HEK293 (cell line): Measurements from ENCODE around the gene KRT222.

ENCODE experiments used
- CTCF ChIA-PET: fragments of 350-600 bp; formaldehyde crosslinking; extraction: SDS; loops from one replicate; lab custom pipeline; 2021; ENCODE audit warnings: antibody characterized with exemption; lab: Yijun Ruan, JAX
- POLR2A ChIA-PET: fragments of 300-600 bp; formaldehyde crosslinking; extraction: SDS; loops from one replicate; lab custom pipeline; 2020; ENCODE audit warnings: antibody characterized with exemption, inconsistent platforms; lab: Yijun Ruan, JAX
- H3K27ac ChIP-seq: fragments of 200-500 bp; sonication (Bioruptor generic); 2 replicates; pipeline ENCODE4 v1.5.1; 2014; ENCODE audit warnings: low read depth, low read length, control low read depth, inconsistent platforms; ENCODE audit errors: extremely low read depth
- H3K36me3 ChIP-seq, 2 experiments: fragments of 200-500 bp in 1 of 2; sonication (Bioruptor generic) in 1 of 2; 1 replicate in 1 of 2; 2 replicates in 1 of 2; pipeline ENCODE4 v1.5.1; 2014 to 2017; ENCODE audit warnings: inconsistent platforms in 2 of 2, low read length in 2 of 2; ENCODE audit not compliant: control insufficient read depth in 2 of 2, insufficient read depth in 1 of 2
- H3K4me1 ChIP-seq: fragments of 200-500 bp; sonication (Bioruptor generic); 2 replicates; pipeline ENCODE4 v1.5.1; 2014; ENCODE audit warnings: mild to moderate bottlenecking, low read length, inconsistent platforms; ENCODE audit not compliant: control insufficient read depth, insufficient read depth
- H3K4me3 ChIP-seq: 2 replicates; pipeline ENCODE4 v1.5.1; 2011; ENCODE audit warnings: low read depth, mild to moderate bottlenecking, control low read depth, low read length, moderate library complexity
- H3K9me3 ChIP-seq: fragments of 200-500 bp; sonication (Bioruptor generic); 2 replicates; pipeline ENCODE4 v1.5.1; 2014; ENCODE audit warnings: low read depth, low read length, inconsistent platforms; ENCODE audit not compliant: control insufficient read depth, insufficient read depth
- GLIS1 ChIP-seq: fragments of 450-650 bp; formaldehyde crosslinking; IDR thresholded peaks from 2 replicates; pipeline ENCODE4 v1.5.1; 2016; ENCODE audit warnings: missing biosample characterization, missing genetic modification characterization
- GLIS2 ChIP-seq: fragments of 450-650 bp; formaldehyde crosslinking; IDR thresholded peaks from 2 replicates; pipeline ENCODE4 v1.5.1; 2016; ENCODE audit warnings: missing biosample characterization, missing genetic modification characterization
- KLF16 ChIP-seq: fragments of 450-650 bp; formaldehyde crosslinking; IDR thresholded peaks from 2 replicates; pipeline ENCODE4 v1.5.1; 2017; ENCODE audit warnings: missing biosample characterization, missing genetic modification characterization
- KLF9 ChIP-seq: fragments of 450-650 bp; formaldehyde crosslinking; IDR thresholded peaks from 2 replicates; pipeline ENCODE4 v1.5.1; 2016; ENCODE audit warnings: missing biosample characterization, missing genetic modification characterization, low read depth
- SALL2 ChIP-seq: fragments of 450-650 bp; formaldehyde crosslinking; IDR thresholded peaks from 2 replicates; pipeline ENCODE4 v1.5.0; 2017; ENCODE audit warnings: missing biosample characterization, mild to moderate bottlenecking, missing genetic modification characterization, borderline replicate concordance
- SCRT1 ChIP-seq: fragments of 450-650 bp; formaldehyde crosslinking; IDR thresholded peaks from 2 replicates; pipeline ENCODE4 v1.5.1; 2016; ENCODE audit warnings: missing biosample characterization, missing genetic modification characterization, borderline replicate concordance
- SP7 ChIP-seq: fragments of 450-650 bp; formaldehyde crosslinking; IDR thresholded peaks from 2 replicates; pipeline ENCODE4 v1.5.1; 2016; ENCODE audit warnings: missing biosample characterization, missing genetic modification characterization
- TCF7L2 ChIP-seq: IDR thresholded peaks from 2 replicates; pipeline ENCODE4 v1.6.1; 2011; ENCODE audit warnings: low read depth, mild to moderate bottlenecking, inconsistent platforms, low read length, moderate library complexity, borderline replicate concordance
- ZBTB48 ChIP-seq: fragments of 450-650 bp; formaldehyde crosslinking; IDR thresholded peaks from 2 replicates; pipeline ENCODE4 v1.5.1; 2016; ENCODE audit warnings: missing biosample characterization, missing genetic modification characterization
- ZFP69B ChIP-seq: fragments of 450-650 bp; formaldehyde crosslinking; IDR thresholded peaks from 2 replicates; pipeline ENCODE4 v1.5.1; 2016; ENCODE audit warnings: missing biosample characterization, missing genetic modification characterization
- ZNF121 ChIP-seq: fragments of 450-650 bp; formaldehyde crosslinking; IDR thresholded peaks from 2 replicates; pipeline ENCODE4 v1.5.1; 2016; ENCODE audit warnings: missing biosample characterization, missing genetic modification characterization
- ZNF16 ChIP-seq: fragments of 450-650 bp; formaldehyde crosslinking; IDR thresholded peaks from 2 replicates; pipeline ENCODE4 v1.5.1; 2016; ENCODE audit warnings: low read depth, missing biosample characterization, missing genetic modification characterization
- ZNF19 ChIP-seq: fragments of 450-650 bp; formaldehyde crosslinking; IDR thresholded peaks from 2 replicates; pipeline ENCODE4; 2016; ENCODE audit warnings: missing biosample characterization, missing genetic modification characterization, low read depth
- ZNF23 ChIP-seq: fragments of 450-650 bp; formaldehyde crosslinking; IDR thresholded peaks from 2 replicates; pipeline ENCODE4 v1.5.1; 2016; ENCODE audit warnings: missing biosample characterization, missing genetic modification characterization, borderline replicate concordance
- ZNF24 ChIP-seq: fragments of 450-650 bp; formaldehyde crosslinking; IDR thresholded peaks from 2 replicates; pipeline ENCODE4 v1.5.1; 2016; ENCODE audit warnings: missing biosample characterization, missing genetic modification characterization
- ZNF248 ChIP-seq: fragments of 450-650 bp; formaldehyde crosslinking; IDR thresholded peaks from 2 replicates; pipeline ENCODE4 v1.5.1; 2017; ENCODE audit warnings: missing biosample characterization, missing genetic modification characterization
- ZNF266 ChIP-seq: fragments of 450-650 bp; formaldehyde crosslinking; IDR thresholded peaks from 2 replicates; pipeline ENCODE4 v1.5.1; 2016; ENCODE audit warnings: missing biosample characterization, missing genetic modification characterization, low read depth
- ZNF311 ChIP-seq: fragments of 450-650 bp; formaldehyde crosslinking; IDR thresholded peaks from 2 replicates; pipeline ENCODE4 v1.5.1; 2017; ENCODE audit warnings: missing biosample characterization, missing genetic modification characterization, borderline replicate concordance
- ZNF350 ChIP-seq: fragments of 450-650 bp; formaldehyde crosslinking; IDR thresholded peaks from 2 replicates; pipeline ENCODE4 v1.5.0; 2017; ENCODE audit warnings: missing biosample characterization, mild to moderate bottlenecking, missing genetic modification characterization
- ZNF37A ChIP-seq: fragments of 450-650 bp; IDR thresholded peaks from 2 replicates; pipeline ENCODE4 v1.5.1; 2018; ENCODE audit warnings: missing biosample characterization, missing genetic modification characterization
- ZNF48 ChIP-seq: fragments of 450-650 bp; formaldehyde crosslinking; IDR thresholded peaks from 2 replicates; pipeline ENCODE4 v1.5.1; 2016; ENCODE audit warnings: missing biosample characterization, missing genetic modification characterization
- ZNF514 ChIP-seq: fragments of 450-650 bp; formaldehyde crosslinking; IDR thresholded peaks from 2 replicates; pipeline ENCODE4 v1.5.1; 2016; ENCODE audit warnings: missing biosample characterization, missing genetic modification characterization
- ZNF530 ChIP-seq: fragments of 450-650 bp; formaldehyde crosslinking; IDR thresholded peaks from 2 replicates; pipeline ENCODE4 v1.5.1; 2016; ENCODE audit warnings: low read depth, missing biosample characterization, missing genetic modification characterization
- ZNF561 ChIP-seq: fragments of 450-650 bp; IDR thresholded peaks from 2 replicates; pipeline ENCODE4 v1.5.1; 2018; ENCODE audit warnings: missing biosample characterization, missing genetic modification characterization, borderline replicate concordance
- ZNF600 ChIP-seq: fragments of 450-650 bp; formaldehyde crosslinking; IDR thresholded peaks from 2 replicates; pipeline ENCODE4 v1.5.1; 2016; ENCODE audit warnings: missing biosample characterization, missing genetic modification characterization
- ZNF837 ChIP-seq: fragments of 450-650 bp; formaldehyde crosslinking; IDR thresholded peaks from 2 replicates; pipeline ENCODE4 v1.5.1; 2016; ENCODE audit warnings: missing biosample characterization, missing genetic modification characterization
- ZSCAN16 ChIP-seq: fragments of 450-650 bp; formaldehyde crosslinking; IDR thresholded peaks from 2 replicates; pipeline ENCODE4 v1.5.1; 2016; ENCODE audit warnings: missing biosample characterization, missing genetic modification characterization
- TF ChIP-seq, protein P1 (sequence below): fragments of 450-650 bp; formaldehyde crosslinking; IDR thresholded peaks from 2 replicates; pipeline ENCODE4 v1.5.1; 2016; ENCODE audit warnings: missing biosample characterization, missing genetic modification characterization
- TF ChIP-seq, protein P2 (sequence below): fragments of 450-650 bp; formaldehyde crosslinking; IDR thresholded peaks from 2 replicates; pipeline ENCODE4 v1.5.1; 2016; ENCODE audit warnings: missing biosample characterization, missing genetic modification characterization, low read depth
- TF ChIP-seq, protein P3 (sequence below): fragments of 450-650 bp; formaldehyde crosslinking; IDR thresholded peaks from 2 replicates; pipeline ENCODE4 v1.5.0; 2017; ENCODE audit warnings: missing biosample characterization, missing genetic modification characterization, borderline replicate concordance

KRT222 gene

DNA sequence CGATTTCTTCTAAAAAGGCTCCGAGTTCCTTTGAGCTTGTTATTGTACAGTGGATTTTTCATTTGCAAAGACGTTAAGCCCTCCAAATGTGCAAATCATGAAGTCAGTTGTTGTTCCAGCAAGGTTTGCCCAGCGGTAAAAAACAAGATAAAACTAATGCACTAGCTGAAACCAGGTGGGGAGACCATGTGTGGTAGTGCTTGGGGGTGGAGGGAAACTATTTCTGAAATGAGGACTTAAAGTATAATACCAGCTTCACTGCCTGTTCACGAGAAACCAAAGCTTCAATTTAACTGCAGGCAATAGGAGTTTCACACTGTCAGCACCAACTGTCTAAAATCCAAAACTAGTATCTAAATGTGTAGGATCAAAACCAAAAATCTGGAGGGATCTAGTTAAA is 39.7 kb downstream of the KRT222 start (continued):
- TF ChIP-seq ZNF19 (tag by site-specific recombination) (no peak), ZBTB48 (tag by site-specific recombination) (no peak), ZNF37A (tag by site-specific recombination) (no peak)

DNA sequence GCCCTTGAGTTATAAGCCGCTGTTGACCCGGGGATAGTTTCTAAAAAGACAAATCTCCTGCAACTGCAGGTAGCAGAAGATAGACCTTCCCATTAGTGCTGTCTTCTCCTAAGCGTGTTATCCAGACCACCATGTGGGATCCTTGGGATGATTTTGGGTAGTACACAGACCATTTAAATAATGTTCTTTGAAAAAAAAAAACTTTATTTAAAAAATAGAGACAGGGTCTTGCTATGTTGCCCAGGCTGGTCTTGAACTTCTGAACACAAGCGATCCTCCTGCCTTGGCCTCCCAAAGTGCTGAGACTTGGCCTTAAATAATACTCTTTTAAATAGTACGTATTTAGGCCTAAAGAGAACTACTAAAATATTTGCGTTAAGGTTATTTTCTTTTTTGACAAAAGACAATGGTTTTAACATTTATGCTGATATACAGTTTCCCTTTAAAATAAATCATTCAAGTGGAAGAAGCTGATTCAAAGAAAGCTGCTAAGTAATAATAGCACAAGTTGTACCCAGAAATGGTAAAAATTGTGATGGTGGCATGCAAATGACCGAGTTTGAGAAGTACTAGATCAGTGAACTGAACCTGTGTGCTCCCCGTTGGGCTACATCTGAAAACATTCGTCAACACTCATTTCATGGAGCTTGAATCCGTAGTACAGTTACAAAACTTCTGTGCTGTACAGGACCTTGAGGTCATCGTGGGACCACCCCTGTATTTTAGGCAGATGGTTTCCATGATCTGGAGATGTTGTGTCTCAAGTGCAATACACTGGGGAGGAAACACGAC is 41.4 kb downstream of the KRT222 start:
- POLR2A ChIA-PET, result interaction anchor here (1.9 kb wide), 1 partner anchor 24 kb away, joined by 5 read pairs; the partner anchor contains the start of gene SMARCE1

DNA sequence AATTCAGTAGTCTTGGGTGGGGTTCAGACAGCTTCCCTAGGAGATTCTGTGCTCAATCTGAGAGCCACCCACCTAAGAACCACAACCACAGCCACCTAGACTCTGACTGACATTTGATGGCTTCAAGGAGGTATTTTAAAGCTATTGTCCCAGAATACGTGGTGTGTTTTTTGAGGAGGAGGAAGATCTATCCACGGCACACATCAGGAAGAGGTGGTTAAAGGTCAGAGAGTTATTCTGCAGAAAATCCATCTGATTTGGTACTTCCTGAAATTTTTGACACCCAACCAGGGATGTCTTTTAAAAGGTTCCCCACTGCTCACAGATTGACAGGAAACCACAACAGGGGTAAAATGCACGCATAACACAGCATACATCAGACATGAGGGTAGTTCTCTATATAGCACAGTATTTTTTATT is 42.5 kb downstream of the KRT222 start:
- no peaks in the 10 kb centered on the region for H3K4me1 ChIP-seq
- ChIA-PET CTCF (interaction anchor here (0.9 to 2.2 kb wide), 2 partner anchors 32 to 1040 kb away, joined by 5 to 9 read pairs; no protein-coding TSS in a partner anchor), POLR2A (no interaction called here)
- H3K27ac ChIP-seq, result no peak overlapping the region
- H3K36me3 ChIP-seq, result peaks cover 0 to 9% of the 10 kb centered on the region in 2 experiments; a peak in 1 of 3 replicates
- no peaks in the 10 kb centered on the region for H3K9me3 ChIP-seq
- no peak overlapping the region for H3K4me3 ChIP-seq
- TF ChIP-seq GLIS1 (tag by site-specific recombination), result no peak
- no peak for TF ChIP-seq ZNF23
- TF ChIP-seq ZNF24 (tag by site-specific recombination), result no peak
- TF ChIP-seq ZNF530 (tag by site-specific recombination), result no peak
- TF ChIP-seq ZNF48 (tag by site-specific recombination), result no peak
- no peak for TF ChIP-seq ZNF837
- TF ChIP-seq ZNF514 (tag by site-specific recombination), result no peak
- TF ChIP-seq ZSCAN16 (tag by site-specific recombination), result no peak
- TF ChIP-seq ZNF248, result no peak
- no peak for TF ChIP-seq GLIS2 (tag by site-specific recombination)

More for the DNA sequence above, 41.4 kb downstream of the KRT222 start:
- peaks cover 7 to 16% of the 10 kb centered on the region in 2 experiments; a peak in 2 of 3 replicates for H3K36me3 ChIP-seq
- TF ChIP-seq ZNF266 (tag by site-specific recombination) (no peak), ZNF561 (no peak), ZNF121 (no peak), TCF7L2 (no peak), ZNF311 (no peak), SALL2 (no peak), ZNF600 (tag by site-specific recombination) (no peak), ZNF350 (tag by site-specific recombination) (no peak), ZNF16 (tag by site-specific recombination) (no peak), ZFP69B (tag by site-specific recombination) (no peak), KLF9 (no peak), ZNF19 (tag by site-specific recombination) (no peak), KLF16 (no peak), SCRT1 (no peak), SP7 (tag by site-specific recombination) (no peak)
- TF ChIP-seq, protein P1, sequence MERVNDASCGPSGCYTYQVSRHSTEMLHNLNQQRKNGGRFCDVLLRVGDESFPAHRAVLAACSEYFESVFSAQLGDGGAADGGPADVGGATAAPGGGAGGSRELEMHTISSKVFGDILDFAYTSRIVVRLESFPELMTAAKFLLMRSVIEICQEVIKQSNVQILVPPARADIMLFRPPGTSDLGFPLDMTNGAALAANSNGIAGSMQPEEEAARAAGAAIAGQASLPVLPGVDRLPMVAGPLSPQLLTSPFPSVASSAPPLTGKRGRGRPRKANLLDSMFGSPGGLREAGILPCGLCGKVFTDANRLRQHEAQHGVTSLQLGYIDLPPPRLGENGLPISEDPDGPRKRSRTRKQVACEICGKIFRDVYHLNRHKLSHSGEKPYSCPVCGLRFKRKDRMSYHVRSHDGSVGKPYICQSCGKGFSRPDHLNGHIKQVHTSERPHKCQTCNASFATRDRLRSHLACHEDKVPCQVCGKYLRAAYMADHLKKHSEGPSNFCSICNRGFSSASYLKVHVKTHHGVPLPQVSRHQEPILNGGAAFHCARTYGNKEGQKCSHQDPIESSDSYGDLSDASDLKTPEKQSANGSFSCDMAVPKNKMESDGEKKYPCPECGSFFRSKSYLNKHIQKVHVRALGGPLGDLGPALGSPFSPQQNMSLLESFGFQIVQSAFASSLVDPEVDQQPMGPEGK (tag by site-specific recombination), result no peak
- TF ChIP-seq, protein P2, sequence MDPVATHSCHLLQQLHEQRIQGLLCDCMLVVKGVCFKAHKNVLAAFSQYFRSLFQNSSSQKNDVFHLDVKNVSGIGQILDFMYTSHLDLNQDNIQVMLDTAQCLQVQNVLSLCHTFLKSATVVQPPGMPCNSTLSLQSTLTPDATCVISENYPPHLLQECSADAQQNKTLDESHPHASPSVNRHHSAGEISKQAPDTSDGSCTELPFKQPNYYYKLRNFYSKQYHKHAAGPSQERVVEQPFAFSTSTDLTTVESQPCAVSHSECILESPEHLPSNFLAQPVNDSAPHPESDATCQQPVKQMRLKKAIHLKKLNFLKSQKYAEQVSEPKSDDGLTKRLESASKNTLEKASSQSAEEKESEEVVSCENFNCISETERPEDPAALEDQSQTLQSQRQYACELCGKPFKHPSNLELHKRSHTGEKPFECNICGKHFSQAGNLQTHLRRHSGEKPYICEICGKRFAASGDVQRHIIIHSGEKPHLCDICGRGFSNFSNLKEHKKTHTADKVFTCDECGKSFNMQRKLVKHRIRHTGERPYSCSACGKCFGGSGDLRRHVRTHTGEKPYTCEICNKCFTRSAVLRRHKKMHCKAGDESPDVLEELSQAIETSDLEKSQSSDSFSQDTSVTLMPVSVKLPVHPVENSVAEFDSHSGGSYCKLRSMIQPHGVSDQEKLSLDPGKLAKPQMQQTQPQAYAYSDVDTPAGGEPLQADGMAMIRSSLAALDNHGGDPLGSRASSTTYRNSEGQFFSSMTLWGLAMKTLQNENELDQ (tag by site-specific recombination), result no peak
- TF ChIP-seq, protein P3, sequence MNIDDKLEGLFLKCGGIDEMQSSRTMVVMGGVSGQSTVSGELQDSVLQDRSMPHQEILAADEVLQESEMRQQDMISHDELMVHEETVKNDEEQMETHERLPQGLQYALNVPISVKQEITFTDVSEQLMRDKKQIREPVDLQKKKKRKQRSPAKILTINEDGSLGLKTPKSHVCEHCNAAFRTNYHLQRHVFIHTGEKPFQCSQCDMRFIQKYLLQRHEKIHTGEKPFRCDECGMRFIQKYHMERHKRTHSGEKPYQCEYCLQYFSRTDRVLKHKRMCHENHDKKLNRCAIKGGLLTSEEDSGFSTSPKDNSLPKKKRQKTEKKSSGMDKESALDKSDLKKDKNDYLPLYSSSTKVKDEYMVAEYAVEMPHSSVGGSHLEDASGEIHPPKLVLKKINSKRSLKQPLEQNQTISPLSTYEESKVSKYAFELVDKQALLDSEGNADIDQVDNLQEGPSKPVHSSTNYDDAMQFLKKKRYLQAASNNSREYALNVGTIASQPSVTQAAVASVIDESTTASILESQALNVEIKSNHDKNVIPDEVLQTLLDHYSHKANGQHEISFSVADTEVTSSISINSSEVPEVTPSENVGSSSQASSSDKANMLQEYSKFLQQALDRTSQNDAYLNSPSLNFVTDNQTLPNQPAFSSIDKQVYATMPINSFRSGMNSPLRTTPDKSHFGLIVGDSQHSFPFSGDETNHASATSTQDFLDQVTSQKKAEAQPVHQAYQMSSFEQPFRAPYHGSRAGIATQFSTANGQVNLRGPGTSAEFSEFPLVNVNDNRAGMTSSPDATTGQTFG (tag by site-specific recombination), result no peak
- TF ChIP-seq, all 188 proteins: peak for 0
- CTCF ChIA-PET, result interaction anchor here (0.7 to 2.5 kb wide), 5 partner anchors 8 to 1039 kb away, joined by 3 to 16 read pairs (median 5); no protein-coding TSS in a partner anchor
- Histone ChIP-seq H3K4me3 (no peak overlapping the region), H3K4me1 (no peaks in the 10 kb centered on the region), H3K9me3 (no peaks in the 10 kb centered on the region), H3K27ac (no peak overlapping the region)
